HepG2 (cell line): ENCODE data around the gene PGAP1. TPM values are rescaled to one million over a fixed set of nuclear protein-coding genes. Genes with fewer than 3 reads are reported as not detected.

Experiments used
- FOXP1 ChIP-seq, 2 experiments: fragments of 450-650 bp in 1 of 2; IDR thresholded peaks; 2 replicates each; pipeline ENCODE4 v1.6.1; 2017 to 2018; ENCODE audit warnings: antibody characterized with exemption in 1 of 2
- HNRNPL ChIP-seq: fragments of 200-400 bp; formaldehyde crosslinking; IDR thresholded peaks from 2 replicates; pipeline ENCODE4 v1.6.1; 2017; ENCODE audit warnings: mild to moderate bottlenecking, low read depth, low read length
- JUN ChIP-seq: sonication (generic); formaldehyde crosslinking; IDR thresholded peaks from 2 replicates; pipeline ENCODE4 v1.4.0; 2020; ENCODE audit warnings: mild to moderate bottlenecking, missing genetic modification reagents
- MAFF ChIP-seq: IDR thresholded peaks from 2 replicates; pipeline ENCODE4 v1.6.1; 2011; ENCODE audit warnings: low read depth, low read length, improper control_type of control experiment
- PPARG ChIP-seq: conservative IDR thresholded peaks from 2 replicates; pipeline ENCODE4 v1.6.1; 2016; ENCODE audit warnings: missing biosample characterization, missing genetic modification reagents
- TEAD3 ChIP-seq: optimal IDR thresholded peaks from 2 replicates; pipeline ENCODE3; 2016; ENCODE audit warnings: borderline replicate concordance
- THAP7 ChIP-seq: sonication (generic); formaldehyde crosslinking; IDR thresholded peaks from 2 replicates; pipeline ENCODE4 v1.8.1; 2023; ENCODE audit warnings: mild to moderate bottlenecking, missing genetic modification reagents
- ZBTB21 ChIP-seq: sonication (generic); formaldehyde crosslinking; IDR thresholded peaks from 2 replicates; pipeline ENCODE4 v1.4.0; 2020; ENCODE audit warnings: missing genetic modification reagents
- ZMAT3 ChIP-seq: sonication (generic); formaldehyde crosslinking; conservative IDR thresholded peaks from 2 replicates; pipeline ENCODE4 v1.7.0; 2021; ENCODE audit warnings: missing genetic modification reagents
- polyA plus RNA-seq, 8 experiments: library from polyadenylated mRNA; depleted of rRNA in 3 of 8; stranded (reverse) in 7 of 8; unstranded in 1 of 8; fragments of >200 nt; fragmentation: Illumina TruSeq in 4 of 8; extraction: Trizol in 4 of 8; gene quantifications; 2 replicates each; pipeline versions ENCODE4 v1.2.1 to v1.2.3, GENCODE V29; 2011 to 2016; ENCODE audit warnings: low read depth in 4 of 8, missing spikeins in 1 of 8, mixed read lengths in 1 of 8; ENCODE audit not compliant: insufficient read depth in 1 of 8
- total RNA-seq, 5 experiments: library from RNA; depleted of rRNA; stranded (reverse); fragments of >200 nt; fragmentation: Illumina TruSeq; extraction: Trizol; gene quantifications; 2 replicates each; pipeline ENCODE4 v1.2.3, GENCODE V29; 2016; ENCODE audit warnings: low read depth in 1 of 5
- TF ChIP-seq, protein P1 (sequence below): sonication (generic); formaldehyde crosslinking; IDR thresholded peaks from 2 replicates; pipeline ENCODE4 v1.4.0; 2020; ENCODE audit warnings: missing genetic modification reagents
- TF ChIP-seq, protein P2 (sequence below): sonication (generic); formaldehyde crosslinking; IDR thresholded peaks from 2 replicates; pipeline ENCODE4 v1.4.0; 2020; ENCODE audit warnings: missing genetic modification reagents, mild to moderate bottlenecking, borderline replicate concordance
- TF ChIP-seq, protein P3 (sequence below), 2 experiments: sonication (generic) in 1 of 2; formaldehyde crosslinking in 1 of 2; IDR thresholded peaks; 2 replicates each; pipeline versions ENCODE4 v1.4.0 to v1.6.1; 2016 to 2020; ENCODE audit warnings: borderline replicate concordance in 1 of 2, low read depth in 1 of 2, mild to moderate bottlenecking in 1 of 2, missing genetic modification reagents in 1 of 2
- TF ChIP-seq, protein P4 (sequence below): sonication (generic); formaldehyde crosslinking; IDR thresholded peaks from 2 replicates; pipeline ENCODE4 v1.4.0; 2020; ENCODE audit warnings: missing genetic modification reagents

PGAP1 gene
- total and polyA plus RNA-seq, 2 of the 13 experiments (the other 11 are each of a cell fraction or from before 2014, with no cell fraction given) = 4.1 to 6.4 TPM

DNA sequence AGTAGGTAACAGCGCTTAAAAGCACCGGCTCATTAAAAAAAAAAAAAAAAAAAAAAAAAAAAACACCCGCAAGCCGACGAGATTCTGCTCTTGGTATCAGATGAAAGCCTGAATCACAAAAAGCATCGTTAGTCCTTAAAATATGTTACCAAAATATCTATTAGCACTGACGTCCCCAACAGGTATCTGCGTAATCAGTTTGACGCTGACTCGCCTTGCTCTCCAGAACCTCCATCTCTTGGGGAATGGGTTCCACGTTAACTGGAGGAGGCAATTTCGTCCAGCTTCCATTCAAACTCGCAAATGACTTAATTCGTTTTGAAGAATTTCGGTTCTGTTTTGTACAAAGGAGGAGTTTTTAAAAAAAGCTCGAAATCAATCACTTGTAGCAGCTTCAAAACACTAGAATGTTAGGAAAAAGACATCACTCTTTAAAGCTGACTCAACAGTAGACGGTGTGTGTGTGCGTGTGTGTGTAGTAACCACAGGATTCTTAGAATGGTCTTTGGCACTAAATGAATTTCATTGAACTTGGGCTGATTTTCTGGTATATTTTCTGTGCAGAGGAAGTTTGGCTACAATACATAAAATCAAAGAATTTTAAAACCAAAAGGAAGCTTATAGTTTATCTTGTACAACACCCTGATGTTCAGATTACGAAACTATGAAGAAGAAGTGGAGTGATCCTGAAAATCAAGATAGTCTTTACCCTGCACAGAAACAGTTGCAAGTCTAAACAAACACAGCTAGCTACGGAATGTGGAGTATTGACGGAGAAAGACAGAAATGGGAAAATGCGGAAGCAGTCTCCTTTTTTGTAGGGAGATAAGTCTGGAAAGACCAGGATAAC is 1.1 kb upstream of the PGAP1 start (continued):
- TF ChIP-seq, protein P1, sequence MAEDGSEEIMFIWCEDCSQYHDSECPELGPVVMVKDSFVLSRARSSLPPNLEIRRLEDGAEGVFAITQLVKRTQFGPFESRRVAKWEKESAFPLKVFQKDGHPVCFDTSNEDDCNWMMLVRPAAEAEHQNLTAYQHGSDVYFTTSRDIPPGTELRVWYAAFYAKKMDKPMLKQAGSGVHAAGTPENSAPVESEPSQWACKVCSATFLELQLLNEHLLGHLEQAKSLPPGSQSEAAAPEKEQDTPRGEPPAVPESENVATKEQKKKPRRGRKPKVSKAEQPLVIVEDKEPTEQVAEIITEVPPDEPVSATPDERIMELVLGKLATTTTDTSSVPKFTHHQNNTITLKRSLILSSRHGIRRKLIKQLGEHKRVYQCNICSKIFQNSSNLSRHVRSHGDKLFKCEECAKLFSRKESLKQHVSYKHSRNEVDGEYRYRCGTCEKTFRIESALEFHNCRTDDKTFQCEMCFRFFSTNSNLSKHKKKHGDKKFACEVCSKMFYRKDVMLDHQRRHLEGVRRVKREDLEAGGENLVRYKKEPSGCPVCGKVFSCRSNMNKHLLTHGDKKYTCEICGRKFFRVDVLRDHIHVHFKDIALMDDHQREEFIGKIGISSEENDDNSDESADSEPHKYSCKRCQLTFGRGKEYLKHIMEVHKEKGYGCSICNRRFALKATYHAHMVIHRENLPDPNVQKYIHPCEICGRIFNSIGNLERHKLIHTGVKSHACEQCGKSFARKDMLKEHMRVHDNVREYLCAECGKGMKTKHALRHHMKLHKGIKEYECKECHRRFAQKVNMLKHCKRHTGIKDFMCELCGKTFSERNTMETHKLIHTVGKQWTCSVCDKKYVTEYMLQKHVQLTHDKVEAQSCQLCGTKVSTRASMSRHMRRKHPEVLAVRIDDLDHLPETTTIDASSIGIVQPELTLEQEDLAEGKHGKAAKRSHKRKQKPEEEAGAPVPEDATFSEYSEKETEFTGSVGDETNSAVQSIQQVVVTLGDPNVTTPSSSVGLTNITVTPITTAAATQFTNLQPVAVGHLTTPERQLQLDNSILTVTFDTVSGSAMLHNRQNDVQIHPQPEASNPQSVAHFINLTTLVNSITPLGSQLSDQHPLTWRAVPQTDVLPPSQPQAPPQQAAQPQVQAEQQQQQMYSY (CRISPR knock-in tag) = peak; percentile 58; the same call in 1 of the 2 replicates
- TF ChIP-seq JUN (CRISPR knock-in tag) = no peak
- TF ChIP-seq MAFF = peak; percentile 47; the same call in 1 of the 2 replicates
- TF ChIP-seq FOXP1 (IDR thresholded peaks at IDR 0.05) = no peak
- 0 out of 2 replicates have a peak, but pooled peaks have one; percentile 12 for TF ChIP-seq FOXP1 (CRISPR knock-in tag; IDR thresholded peaks at IDR 0.05)
- TF ChIP-seq ZMAT3 = 0 out of 2 replicates have a peak, but pooled peaks have one; percentile 3
- TF ChIP-seq PPARG (CRISPR knock-in tag) = no peak
- TF ChIP-seq, protein P2, sequence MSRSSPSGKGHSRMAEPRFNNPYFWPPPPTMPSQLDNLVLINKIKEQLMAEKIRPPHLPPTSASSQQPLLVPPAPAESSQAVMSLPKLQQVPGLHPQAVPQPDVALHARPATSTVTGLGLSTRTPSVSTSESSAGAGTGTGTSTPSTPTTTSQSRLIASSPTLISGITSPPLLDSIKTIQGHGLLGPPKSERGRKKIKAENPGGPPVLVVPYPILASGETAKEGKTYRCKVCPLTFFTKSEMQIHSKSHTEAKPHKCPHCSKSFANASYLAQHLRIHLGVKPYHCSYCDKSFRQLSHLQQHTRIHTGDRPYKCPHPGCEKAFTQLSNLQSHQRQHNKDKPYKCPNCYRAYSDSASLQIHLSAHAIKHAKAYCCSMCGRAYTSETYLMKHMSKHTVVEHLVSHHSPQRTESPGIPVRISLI (CRISPR knock-in tag) = no peak
- TF ChIP-seq TEAD3 (CRISPR knock-in tag) = peak; percentile 77
- TF ChIP-seq, protein P3, sequence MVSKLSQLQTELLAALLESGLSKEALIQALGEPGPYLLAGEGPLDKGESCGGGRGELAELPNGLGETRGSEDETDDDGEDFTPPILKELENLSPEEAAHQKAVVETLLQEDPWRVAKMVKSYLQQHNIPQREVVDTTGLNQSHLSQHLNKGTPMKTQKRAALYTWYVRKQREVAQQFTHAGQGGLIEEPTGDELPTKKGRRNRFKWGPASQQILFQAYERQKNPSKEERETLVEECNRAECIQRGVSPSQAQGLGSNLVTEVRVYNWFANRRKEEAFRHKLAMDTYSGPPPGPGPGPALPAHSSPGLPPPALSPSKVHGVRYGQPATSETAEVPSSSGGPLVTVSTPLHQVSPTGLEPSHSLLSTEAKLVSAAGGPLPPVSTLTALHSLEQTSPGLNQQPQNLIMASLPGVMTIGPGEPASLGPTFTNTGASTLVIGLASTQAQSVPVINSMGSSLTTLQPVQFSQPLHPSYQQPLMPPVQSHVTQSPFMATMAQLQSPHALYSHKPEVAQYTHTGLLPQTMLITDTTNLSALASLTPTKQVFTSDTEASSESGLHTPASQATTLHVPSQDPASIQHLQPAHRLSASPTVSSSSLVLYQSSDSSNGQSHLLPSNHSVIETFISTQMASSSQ (IDR thresholded peaks at IDR 0.05; ENCODE audit: low read depth) = no peak
- TF ChIP-seq, protein P3 (CRISPR knock-in tag; IDR thresholded peaks at IDR 0.05; ENCODE audit: borderline replicate concordance) = no peak
- no peak for TF ChIP-seq THAP7 (CRISPR knock-in tag)
- TF ChIP-seq, protein P4, sequence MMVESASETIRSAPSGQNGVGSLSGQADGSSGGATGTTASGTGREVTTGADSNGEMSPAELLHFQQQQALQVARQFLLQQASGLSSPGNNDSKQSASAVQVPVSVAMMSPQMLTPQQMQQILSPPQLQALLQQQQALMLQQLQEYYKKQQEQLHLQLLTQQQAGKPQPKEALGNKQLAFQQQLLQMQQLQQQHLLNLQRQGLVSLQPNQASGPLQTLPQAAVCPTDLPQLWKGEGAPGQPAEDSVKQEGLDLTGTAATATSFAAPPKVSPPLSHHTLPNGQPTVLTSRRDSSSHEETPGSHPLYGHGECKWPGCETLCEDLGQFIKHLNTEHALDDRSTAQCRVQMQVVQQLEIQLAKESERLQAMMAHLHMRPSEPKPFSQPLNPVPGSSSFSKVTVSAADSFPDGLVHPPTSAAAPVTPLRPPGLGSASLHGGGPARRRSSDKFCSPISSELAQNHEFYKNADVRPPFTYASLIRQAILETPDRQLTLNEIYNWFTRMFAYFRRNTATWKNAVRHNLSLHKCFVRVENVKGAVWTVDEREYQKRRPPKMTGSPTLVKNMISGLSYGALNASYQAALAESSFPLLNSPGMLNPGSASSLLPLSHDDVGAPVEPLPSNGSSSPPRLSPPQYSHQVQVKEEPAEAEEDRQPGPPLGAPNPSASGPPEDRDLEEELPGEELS (CRISPR knock-in tag) = peak; percentile 48; the same call in 1 of the 2 replicates
- 0 out of 2 replicates have a peak, but pooled peaks have one; percentile 23 for TF ChIP-seq ZBTB21
- no peak for TF ChIP-seq HNRNPL
